ENCODE results near the gene FGR.
"Not testable (repeated sequence)": the region's sequence is repeated elsewhere in the genome, so short reads cannot be mapped to it uniquely, and the experiment has no call there.

GRCh38 chr1:27640514-27640913 is 5.5 kb upstream of the FGR start:
- not testable (repeated sequence) for TF ChIP-seq CTCF, POLR2A (IDR thresholded peaks at IDR 0.05)

Measured in adrenal gland (tissue), 5 donors.